Ishikawa (cell line): ENCODE data around the gene SOS1.

Experiments used
- EGR1 ChIP-seq: IDR thresholded peaks from 2 replicates; pipeline ENCODE4 v1.6.1; 2012
- EP300 ChIP-seq: IDR thresholded peaks from 2 replicates; pipeline ENCODE4 v1.6.1; 2012; ENCODE audit warnings: borderline replicate concordance
- NFIC ChIP-seq: IDR thresholded peaks from 2 replicates; pipeline ENCODE4 v1.6.1; 2012
- REST ChIP-seq: IDR thresholded peaks from 2 replicates; pipeline ENCODE4 v1.6.1; 2012; ENCODE audit warnings: low read depth, mild to moderate bottlenecking
- TAF1 ChIP-seq: IDR thresholded peaks from 2 replicates; pipeline ENCODE4 v1.6.1; 2012; ENCODE audit warnings: low read depth, mild to moderate bottlenecking
- TEAD4 ChIP-seq: IDR thresholded peaks from 2 replicates; pipeline ENCODE4 v1.6.1; 2012
- ZBTB7A ChIP-seq: IDR thresholded peaks from 2 replicates; pipeline ENCODE4 v1.6.1; 2012; ENCODE audit warnings: low read depth

DNA sequence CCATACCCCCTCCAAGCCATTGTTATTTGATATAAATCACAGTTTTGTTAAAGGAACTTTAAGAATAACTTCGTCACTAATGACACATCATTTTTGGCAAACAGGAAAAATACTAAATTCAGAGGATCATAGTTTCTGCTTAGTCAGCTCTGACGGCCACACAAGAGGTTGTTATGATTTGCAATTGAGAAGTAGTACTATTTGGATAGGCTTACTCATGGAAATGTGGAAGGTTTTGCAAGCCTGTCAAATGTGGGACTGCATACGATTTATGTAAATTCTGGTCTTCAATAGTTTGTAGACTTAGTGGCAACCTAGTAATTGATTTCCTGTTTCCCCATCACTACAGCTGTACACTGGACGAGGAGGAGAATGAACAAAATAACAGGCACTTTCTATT lies 123.1 kb downstream of the SOS1 start:
- TF ChIP-seq TEAD4: no peak
- no peak for TF ChIP-seq EP300
- TF ChIP-seq TAF1: no peak
- TF ChIP-seq REST: no peak
- TF ChIP-seq ZBTB7A: no peak
- TF ChIP-seq EGR1: no peak
- no peak for TF ChIP-seq NFIC
